GM12865 (cell line): ENCODE data around the gene CHST12.

ENCODE experiments used
- DNase-seq: peaks from one replicate; pipeline ENCODE4 v3.0.0; 2010; ENCODE audit warnings: low read depth
- H3K4me3 ChIP-seq: 2 replicates; pipeline ENCODE4 v1.5.1; 2011; ENCODE audit warnings: mild to moderate bottlenecking, low read depth, low read length, control low read depth
- TF ChIP-seq, protein P1 (sequence below): IDR thresholded peaks from 2 replicates; pipeline ENCODE4 v1.5.1; 2011; ENCODE audit warnings: low read length, control low read depth, low read depth, inconsistent platforms; ENCODE audit not compliant: insufficient read depth; ENCODE audit errors: missing control alignments

CHST12 gene

DNA sequence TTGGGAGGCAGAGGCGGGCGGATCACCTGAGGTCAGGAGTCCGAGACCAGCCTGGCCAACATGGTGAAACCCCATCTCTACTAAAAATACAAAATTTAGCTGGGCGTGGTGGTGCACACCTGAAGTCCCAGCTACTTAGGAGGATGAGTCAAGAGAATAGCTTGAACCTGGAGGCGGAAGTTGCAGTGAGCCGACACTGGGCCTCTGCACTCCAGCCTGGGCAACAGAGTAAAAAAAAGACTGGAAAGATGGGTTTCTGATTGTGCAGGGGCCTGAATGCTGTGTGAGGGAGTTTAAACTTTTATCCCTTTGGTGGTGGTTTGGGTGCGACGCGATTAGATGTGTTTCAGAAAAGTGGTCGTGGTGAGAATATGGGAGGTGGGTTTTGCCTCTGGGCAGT lies 1.8 kb downstream of the CHST12 start:
- DNase-seq: no peak
- TF ChIP-seq, protein P1, sequence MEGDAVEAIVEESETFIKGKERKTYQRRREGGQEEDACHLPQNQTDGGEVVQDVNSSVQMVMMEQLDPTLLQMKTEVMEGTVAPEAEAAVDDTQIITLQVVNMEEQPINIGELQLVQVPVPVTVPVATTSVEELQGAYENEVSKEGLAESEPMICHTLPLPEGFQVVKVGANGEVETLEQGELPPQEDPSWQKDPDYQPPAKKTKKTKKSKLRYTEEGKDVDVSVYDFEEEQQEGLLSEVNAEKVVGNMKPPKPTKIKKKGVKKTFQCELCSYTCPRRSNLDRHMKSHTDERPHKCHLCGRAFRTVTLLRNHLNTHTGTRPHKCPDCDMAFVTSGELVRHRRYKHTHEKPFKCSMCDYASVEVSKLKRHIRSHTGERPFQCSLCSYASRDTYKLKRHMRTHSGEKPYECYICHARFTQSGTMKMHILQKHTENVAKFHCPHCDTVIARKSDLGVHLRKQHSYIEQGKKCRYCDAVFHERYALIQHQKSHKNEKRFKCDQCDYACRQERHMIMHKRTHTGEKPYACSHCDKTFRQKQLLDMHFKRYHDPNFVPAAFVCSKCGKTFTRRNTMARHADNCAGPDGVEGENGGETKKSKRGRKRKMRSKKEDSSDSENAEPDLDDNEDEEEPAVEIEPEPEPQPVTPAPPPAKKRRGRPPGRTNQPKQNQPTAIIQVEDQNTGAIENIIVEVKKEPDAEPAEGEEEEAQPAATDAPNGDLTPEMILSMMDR: no peak
- peak overlapping the region; percentile 93 for H3K4me3 ChIP-seq

DNA sequence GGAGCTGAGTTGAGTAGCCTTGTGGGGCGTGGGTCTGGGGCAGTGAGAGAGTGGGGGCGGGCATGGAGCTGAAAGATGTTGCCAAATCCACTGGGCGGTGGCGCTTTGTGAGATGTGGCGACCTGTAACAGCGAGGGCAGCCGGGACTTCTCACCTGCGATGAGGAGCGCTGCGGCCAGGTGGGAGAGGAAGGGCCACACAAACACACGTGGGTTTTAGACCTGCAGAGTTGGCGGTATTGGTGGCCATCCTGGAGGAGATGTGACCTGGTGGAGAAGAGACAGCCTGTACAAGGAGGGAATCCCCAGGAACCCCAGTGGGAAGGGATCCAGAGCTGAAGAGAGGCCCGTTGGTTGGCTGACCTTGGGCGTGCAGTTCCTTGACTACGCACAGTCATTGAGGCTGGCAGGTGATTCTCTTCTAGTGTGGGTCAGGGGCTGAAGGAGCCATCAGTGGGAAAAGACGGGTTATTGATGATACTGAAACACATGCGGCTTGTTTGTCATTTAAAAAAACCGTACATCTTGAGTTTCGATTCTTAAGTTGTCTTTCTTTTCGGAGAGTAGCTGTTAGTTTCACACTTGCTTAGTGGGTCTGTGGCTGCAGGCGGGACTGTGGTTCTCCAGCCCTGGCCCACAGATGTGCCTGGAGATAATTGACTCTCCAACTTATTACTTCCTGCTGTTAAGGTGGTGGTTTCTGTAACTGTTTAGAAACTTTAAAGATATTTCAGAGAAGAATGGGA lies 2.4 kb downstream of the CHST12 start:
- peak; percentile 94 for DNase-seq
- TF ChIP-seq, protein P1: no peak
- peak overlapping the region; percentile 93 for H3K4me3 ChIP-seq

DNA sequence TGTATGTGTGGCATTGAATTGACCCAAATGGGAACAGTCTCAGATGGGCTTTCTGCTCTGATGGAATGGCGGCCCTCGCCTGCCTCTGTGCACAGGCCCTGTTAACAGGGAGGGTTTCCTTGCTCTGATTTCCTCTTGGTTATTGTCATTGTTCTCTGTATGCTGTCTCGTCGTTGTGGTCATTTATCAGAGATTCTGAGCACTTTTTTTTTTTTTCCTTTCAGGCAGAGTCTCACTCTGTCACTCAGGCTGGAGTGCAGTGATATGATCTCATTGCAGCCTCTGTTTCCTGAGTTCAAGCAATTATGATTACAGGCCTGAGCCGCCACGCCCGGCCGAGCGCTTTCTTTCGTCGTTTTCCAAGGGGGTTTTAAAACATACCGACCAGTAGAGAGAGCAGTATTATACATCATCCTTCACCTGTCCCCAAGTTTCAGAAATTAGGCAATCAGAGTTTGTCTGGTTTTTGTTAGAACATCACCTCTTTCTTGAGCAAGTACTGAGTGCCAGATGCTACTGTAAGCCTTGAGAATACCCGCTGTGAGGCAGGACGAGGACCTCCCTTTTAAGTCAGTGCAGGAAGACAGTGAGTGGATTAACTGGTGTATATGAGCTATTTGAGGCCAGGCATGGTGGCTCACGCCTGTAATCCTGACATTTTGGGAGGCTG lies 6.5 kb downstream of the CHST12 start:
- TF ChIP-seq, protein P1: no peak
- DNase-seq: no peak
- H3K4me3 ChIP-seq: no peak overlapping the region

DNA sequence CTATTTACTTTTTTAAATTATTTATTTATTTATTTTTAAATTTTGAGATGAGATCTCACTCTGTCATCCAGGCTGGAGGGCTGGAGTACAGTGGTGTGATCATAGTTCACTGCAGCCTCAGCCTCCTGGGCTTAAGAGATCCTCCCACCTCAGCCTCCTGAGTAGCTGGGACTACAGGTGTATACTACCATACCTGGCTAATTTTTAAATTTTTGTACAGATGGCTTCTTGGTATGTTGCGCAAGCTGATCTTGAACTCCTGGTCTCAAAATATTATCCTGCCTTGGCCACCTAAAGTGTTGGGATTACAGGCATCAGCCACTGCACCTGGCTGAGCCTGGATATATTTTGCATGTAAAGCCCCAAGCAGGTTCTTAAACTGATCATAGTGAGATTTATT lies 7.6 kb downstream of the CHST12 start:
- TF ChIP-seq, protein P1: no peak
- DNase-seq: no peak
- no peak overlapping the region for H3K4me3 ChIP-seq

DNA sequence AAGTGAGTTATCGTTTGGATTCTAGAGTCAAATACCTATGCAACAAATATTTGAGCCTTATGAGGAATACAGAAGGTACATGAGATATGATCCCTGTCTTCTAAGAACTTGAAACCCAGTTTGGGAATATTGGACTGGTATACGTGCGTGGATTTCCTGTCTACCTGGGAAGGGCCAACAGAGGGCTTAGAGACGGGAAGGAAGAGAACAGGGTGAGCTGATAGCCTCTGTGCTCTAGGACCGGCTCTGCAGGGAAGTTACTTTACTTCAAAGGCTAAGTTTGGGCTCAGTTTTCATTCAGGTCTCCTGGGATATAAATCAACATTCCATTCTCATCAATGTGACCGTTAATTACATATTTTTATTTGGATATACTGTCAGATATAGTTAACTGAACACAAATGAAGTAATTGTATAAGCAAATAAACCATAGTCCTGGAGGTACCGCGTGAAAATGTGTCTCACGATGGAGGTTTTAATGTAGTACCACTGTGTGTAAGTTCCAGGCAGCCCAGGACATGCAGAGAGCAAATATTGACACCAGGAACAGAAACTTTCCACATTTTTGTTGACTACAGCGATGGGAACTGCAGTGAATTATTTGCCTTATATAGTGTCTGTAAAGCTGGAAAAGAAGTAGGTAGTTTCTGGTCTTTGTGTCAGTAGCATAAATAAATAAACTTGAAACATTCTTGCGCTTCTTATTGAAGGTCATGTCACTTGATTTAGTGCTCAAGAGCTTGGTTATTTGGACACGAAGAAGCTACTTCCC lies 8.6 kb downstream of the CHST12 start:
- TF ChIP-seq, protein P1: no peak
- H3K4me3 ChIP-seq: no peak overlapping the region
- no peak for DNase-seq

DNA sequence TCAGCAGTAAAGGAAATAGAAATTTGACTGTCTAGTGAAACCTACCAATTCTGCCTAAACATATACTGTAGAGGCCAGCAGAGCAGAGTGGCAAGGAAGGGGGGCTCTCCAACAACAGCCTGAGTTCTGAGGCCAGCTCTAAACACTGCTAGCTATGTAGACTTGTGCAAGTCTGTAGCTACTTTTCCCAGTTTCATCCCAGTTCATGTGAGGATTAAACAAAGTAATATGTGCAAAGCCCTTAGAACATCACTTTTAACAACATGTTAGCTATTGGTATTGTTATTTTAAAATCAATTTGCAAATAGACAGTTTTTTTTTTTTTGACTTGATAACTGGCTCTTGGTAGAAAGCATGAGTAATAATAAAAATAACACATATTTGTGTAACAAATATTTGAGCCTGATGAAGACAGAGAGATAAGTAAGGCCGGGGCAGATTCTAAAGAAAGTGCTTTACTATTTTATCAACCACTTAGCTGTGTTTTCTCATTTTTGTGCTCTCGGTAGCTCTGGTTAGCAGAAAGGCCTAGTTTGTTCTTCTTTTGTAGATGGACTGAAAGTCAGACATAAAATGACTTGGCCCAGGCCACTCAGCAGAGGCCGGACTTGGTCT lies 9.3 kb downstream of the CHST12 start:
- H3K4me3 ChIP-seq: no peak overlapping the region
- DNase-seq: no peak
- TF ChIP-seq, protein P1: no peak
